HEK293 (cell line): ENCODE results near the gene PDE4D.

Experiments used
- BCL11B ChIP-seq: fragments of 450-650 bp; formaldehyde crosslinking; IDR thresholded peaks from 2 replicates; pipeline ENCODE4 v1.5.1; 2016; ENCODE audit warnings: low read depth, missing biosample characterization, missing genetic modification characterization
- EGR2 ChIP-seq: fragments of 450-650 bp; formaldehyde crosslinking; IDR thresholded peaks from 2 replicates; pipeline ENCODE4 v1.5.1; 2016; ENCODE audit warnings: low read depth, missing biosample characterization, missing genetic modification characterization
- GLI4 ChIP-seq: fragments of 450-650 bp; formaldehyde crosslinking; IDR thresholded peaks from 2 replicates; pipeline ENCODE4 v1.5.1; 2016; ENCODE audit warnings: missing biosample characterization, missing genetic modification characterization
- GLIS2 ChIP-seq: fragments of 450-650 bp; formaldehyde crosslinking; IDR thresholded peaks from 2 replicates; pipeline ENCODE4 v1.5.1; 2016; ENCODE audit warnings: missing biosample characterization, missing genetic modification characterization
- HOXD13 ChIP-seq: sonication (generic); formaldehyde crosslinking; IDR thresholded peaks from 2 replicates; pipeline ENCODE4 v1.8.0; 2022; ENCODE audit warnings: missing genetic modification reagents, borderline replicate concordance
- KLF10 ChIP-seq: fragments of 450-650 bp; IDR thresholded peaks from 2 replicates; pipeline ENCODE4 v1.5.1; 2018; ENCODE audit warnings: missing biosample characterization, mild to moderate bottlenecking, missing genetic modification characterization
- KLF8 ChIP-seq: fragments of 450-650 bp; formaldehyde crosslinking; IDR thresholded peaks from 2 replicates; pipeline ENCODE4 v1.5.1; 2016; ENCODE audit warnings: missing biosample characterization, missing genetic modification characterization
- MYNN ChIP-seq: fragments of 450-650 bp; formaldehyde crosslinking; IDR thresholded peaks from 2 replicates; pipeline ENCODE4 v1.5.1; 2016; ENCODE audit warnings: missing biosample characterization, missing genetic modification characterization, borderline replicate concordance
- YY1 ChIP-seq: fragments of 450-650 bp; formaldehyde crosslinking; IDR thresholded peaks from 2 replicates; pipeline ENCODE4 v1.5.1; 2018; ENCODE audit warnings: missing biosample characterization, missing genetic modification characterization
- ZNF114 ChIP-seq: fragments of 450-650 bp; formaldehyde crosslinking; IDR thresholded peaks from 2 replicates; pipeline ENCODE4 v1.5.0; 2017; ENCODE audit warnings: missing biosample characterization, missing genetic modification characterization
- ZNF157 ChIP-seq: fragments of 450-650 bp; formaldehyde crosslinking; IDR thresholded peaks from 2 replicates; pipeline ENCODE4 v1.5.1; 2016; ENCODE audit warnings: missing biosample characterization, missing genetic modification characterization
- ZNF19 ChIP-seq: fragments of 450-650 bp; formaldehyde crosslinking; IDR thresholded peaks from 2 replicates; pipeline ENCODE4; 2016; ENCODE audit warnings: missing biosample characterization, missing genetic modification characterization, low read depth
- ZNF223 ChIP-seq: fragments of 450-650 bp; formaldehyde crosslinking; IDR thresholded peaks from 2 replicates; pipeline ENCODE4 v1.5.1; 2016; ENCODE audit warnings: missing biosample characterization, missing genetic modification characterization
- ZNF394 ChIP-seq: fragments of 450-650 bp; formaldehyde crosslinking; IDR thresholded peaks from 2 replicates; pipeline ENCODE4 v1.5.1; 2016; ENCODE audit warnings: missing biosample characterization, missing genetic modification characterization, mild to moderate bottlenecking, moderate library complexity, borderline replicate concordance
- ZNF48 ChIP-seq: fragments of 450-650 bp; formaldehyde crosslinking; IDR thresholded peaks from 2 replicates; pipeline ENCODE4 v1.5.1; 2016; ENCODE audit warnings: missing biosample characterization, missing genetic modification characterization
- ZNF510 ChIP-seq: fragments of 450-650 bp; formaldehyde crosslinking; IDR thresholded peaks from 2 replicates; pipeline ENCODE4 v1.5.1; 2018; ENCODE audit warnings: mild to moderate bottlenecking, missing genetic modification characterization, missing biosample characterization; ENCODE audit not compliant: insufficient replicate concordance
- ZNF548 ChIP-seq: fragments of 450-650 bp; formaldehyde crosslinking; IDR thresholded peaks from 2 replicates; pipeline ENCODE4 v1.5.1; 2016; ENCODE audit warnings: missing biosample characterization, missing genetic modification characterization
- ZNF600 ChIP-seq: fragments of 450-650 bp; formaldehyde crosslinking; IDR thresholded peaks from 2 replicates; pipeline ENCODE4 v1.5.1; 2016; ENCODE audit warnings: missing biosample characterization, missing genetic modification characterization
- ZNF610 ChIP-seq: fragments of 450-650 bp; formaldehyde crosslinking; IDR thresholded peaks from 2 replicates; pipeline ENCODE4 v1.5.1; 2016; ENCODE audit warnings: missing biosample characterization, missing genetic modification characterization, borderline replicate concordance
- ZNF654 ChIP-seq: fragments of 450-650 bp; formaldehyde crosslinking; IDR thresholded peaks from 2 replicates; pipeline ENCODE4 v1.5.1; 2016; ENCODE audit warnings: low read depth, missing biosample characterization, missing genetic modification characterization
- ZNF707 ChIP-seq: fragments of 450-650 bp; formaldehyde crosslinking; IDR thresholded peaks from 2 replicates; pipeline ENCODE4 v1.5.1; 2016; ENCODE audit warnings: missing biosample characterization, missing genetic modification characterization
- TF ChIP-seq, protein P1 (sequence below): fragments of 450-650 bp; IDR thresholded peaks from 2 replicates; pipeline ENCODE4 v1.5.1; 2018; ENCODE audit warnings: missing biosample characterization, mild to moderate bottlenecking, missing genetic modification characterization
- TF ChIP-seq, protein P2 (sequence below): fragments of 450-650 bp; formaldehyde crosslinking; IDR thresholded peaks from 2 replicates; pipeline ENCODE4 v1.5.1; 2016; ENCODE audit warnings: missing biosample characterization, missing genetic modification characterization
- TF ChIP-seq, protein P3 (sequence below): fragments of 450-650 bp; formaldehyde crosslinking; IDR thresholded peaks from 2 replicates; pipeline ENCODE4 v1.5.1; 2017; ENCODE audit warnings: missing biosample characterization, missing genetic modification characterization
- TF ChIP-seq, protein P4 (sequence below): fragments of 450-650 bp; formaldehyde crosslinking; IDR thresholded peaks from 2 replicates; pipeline ENCODE4 v1.5.0; 2017; ENCODE audit warnings: missing biosample characterization, missing genetic modification characterization, borderline replicate concordance
- TF ChIP-seq, protein P5 (sequence below): fragments of 450-650 bp; formaldehyde crosslinking; IDR thresholded peaks from 2 replicates; pipeline ENCODE4 v1.5.1; 2016; ENCODE audit warnings: missing biosample characterization, missing genetic modification characterization
- TF ChIP-seq, protein P6 (sequence below): fragments of 450-650 bp; formaldehyde crosslinking; conservative IDR thresholded peaks from 2 replicates; pipeline ENCODE4 v1.5.1; 2016; ENCODE audit warnings: low read depth, missing biosample characterization, missing genetic modification characterization

The PDE4D gene

DNA sequence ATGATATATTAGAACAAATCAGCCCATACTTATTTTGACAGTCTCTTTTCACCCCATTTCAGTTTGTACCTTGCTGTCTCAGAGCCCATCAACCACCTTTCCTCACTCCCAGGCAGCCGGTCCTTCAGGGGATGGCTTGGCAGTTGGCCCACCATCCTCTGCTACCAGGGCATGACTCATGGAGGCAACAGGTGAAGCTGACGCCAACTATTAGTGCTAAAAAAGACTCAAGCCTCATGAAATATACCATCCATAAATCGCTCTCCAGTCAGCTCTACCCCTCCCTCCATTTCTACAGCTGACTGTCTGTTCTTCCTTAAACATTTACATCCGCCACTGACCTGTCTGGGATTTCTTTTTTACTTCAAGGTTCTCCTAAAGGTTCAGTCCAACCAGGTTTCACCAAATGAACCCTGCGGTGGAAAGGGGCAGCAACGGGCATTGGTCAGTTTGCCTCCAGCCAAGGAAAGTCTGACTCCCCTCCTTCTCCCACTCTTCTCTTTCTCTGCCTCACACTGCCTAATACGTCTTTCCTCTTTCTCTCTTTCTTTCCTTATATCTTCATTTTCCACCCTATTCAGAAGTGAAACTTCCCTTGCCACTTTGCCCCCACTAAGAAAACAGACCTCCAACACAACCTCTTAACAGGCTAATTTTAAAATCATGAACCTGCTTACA lies 871.5 kb downstream of the PDE4D start (continued):
- TF ChIP-seq MYNN (tag by site-specific recombination) (no peak), ZNF157 (tag by site-specific recombination) (no peak), ZNF610 (tag by site-specific recombination) (no peak), ZNF114 (tag by site-specific recombination) (no peak), ZNF223 (tag by site-specific recombination) (no peak), GLIS2 (tag by site-specific recombination) (no peak), BCL11B (tag by site-specific recombination) (no peak), ZNF510 (no peak), KLF10 (tag by site-specific recombination) (no peak; the same call in 1 of the 2 replicates), KLF8 (tag by site-specific recombination) (peak; percentile 71; the same call in 1 of the 2 replicates), ZNF548 (tag by site-specific recombination) (no peak), GLI4 (tag by site-specific recombination) (no peak), ZNF707 (tag by site-specific recombination) (no peak), ZNF48 (no peak), ZNF600 (tag by site-specific recombination) (no peak), EGR2 (no peak), ZNF394 (tag by site-specific recombination) (peak; percentile 13; the same call in 1 of the 2 replicates), YY1 (tag by site-specific recombination) (no peak), ZNF654 (no peak; the same call in none of the 2 replicates), ZNF19 (tag by site-specific recombination) (no peak), HOXD13 (CRISPR knock-in tag) (no peak)
- TF ChIP-seq, protein P1, sequence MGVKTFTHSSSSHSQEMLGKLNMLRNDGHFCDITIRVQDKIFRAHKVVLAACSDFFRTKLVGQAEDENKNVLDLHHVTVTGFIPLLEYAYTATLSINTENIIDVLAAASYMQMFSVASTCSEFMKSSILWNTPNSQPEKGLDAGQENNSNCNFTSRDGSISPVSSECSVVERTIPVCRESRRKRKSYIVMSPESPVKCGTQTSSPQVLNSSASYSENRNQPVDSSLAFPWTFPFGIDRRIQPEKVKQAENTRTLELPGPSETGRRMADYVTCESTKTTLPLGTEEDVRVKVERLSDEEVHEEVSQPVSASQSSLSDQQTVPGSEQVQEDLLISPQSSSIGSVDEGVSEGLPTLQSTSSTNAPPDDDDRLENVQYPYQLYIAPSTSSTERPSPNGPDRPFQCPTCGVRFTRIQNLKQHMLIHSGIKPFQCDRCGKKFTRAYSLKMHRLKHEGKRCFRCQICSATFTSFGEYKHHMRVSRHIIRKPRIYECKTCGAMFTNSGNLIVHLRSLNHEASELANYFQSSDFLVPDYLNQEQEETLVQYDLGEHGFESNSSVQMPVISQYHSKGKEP (tag by site-specific recombination): no peak
- TF ChIP-seq, protein P2, sequence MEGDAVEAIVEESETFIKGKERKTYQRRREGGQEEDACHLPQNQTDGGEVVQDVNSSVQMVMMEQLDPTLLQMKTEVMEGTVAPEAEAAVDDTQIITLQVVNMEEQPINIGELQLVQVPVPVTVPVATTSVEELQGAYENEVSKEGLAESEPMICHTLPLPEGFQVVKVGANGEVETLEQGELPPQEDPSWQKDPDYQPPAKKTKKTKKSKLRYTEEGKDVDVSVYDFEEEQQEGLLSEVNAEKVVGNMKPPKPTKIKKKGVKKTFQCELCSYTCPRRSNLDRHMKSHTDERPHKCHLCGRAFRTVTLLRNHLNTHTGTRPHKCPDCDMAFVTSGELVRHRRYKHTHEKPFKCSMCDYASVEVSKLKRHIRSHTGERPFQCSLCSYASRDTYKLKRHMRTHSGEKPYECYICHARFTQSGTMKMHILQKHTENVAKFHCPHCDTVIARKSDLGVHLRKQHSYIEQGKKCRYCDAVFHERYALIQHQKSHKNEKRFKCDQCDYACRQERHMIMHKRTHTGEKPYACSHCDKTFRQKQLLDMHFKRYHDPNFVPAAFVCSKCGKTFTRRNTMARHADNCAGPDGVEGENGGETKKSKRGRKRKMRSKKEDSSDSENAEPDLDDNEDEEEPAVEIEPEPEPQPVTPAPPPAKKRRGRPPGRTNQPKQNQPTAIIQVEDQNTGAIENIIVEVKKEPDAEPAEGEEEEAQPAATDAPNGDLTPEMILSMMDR (tag by site-specific recombination): no peak
- TF ChIP-seq, protein P3, sequence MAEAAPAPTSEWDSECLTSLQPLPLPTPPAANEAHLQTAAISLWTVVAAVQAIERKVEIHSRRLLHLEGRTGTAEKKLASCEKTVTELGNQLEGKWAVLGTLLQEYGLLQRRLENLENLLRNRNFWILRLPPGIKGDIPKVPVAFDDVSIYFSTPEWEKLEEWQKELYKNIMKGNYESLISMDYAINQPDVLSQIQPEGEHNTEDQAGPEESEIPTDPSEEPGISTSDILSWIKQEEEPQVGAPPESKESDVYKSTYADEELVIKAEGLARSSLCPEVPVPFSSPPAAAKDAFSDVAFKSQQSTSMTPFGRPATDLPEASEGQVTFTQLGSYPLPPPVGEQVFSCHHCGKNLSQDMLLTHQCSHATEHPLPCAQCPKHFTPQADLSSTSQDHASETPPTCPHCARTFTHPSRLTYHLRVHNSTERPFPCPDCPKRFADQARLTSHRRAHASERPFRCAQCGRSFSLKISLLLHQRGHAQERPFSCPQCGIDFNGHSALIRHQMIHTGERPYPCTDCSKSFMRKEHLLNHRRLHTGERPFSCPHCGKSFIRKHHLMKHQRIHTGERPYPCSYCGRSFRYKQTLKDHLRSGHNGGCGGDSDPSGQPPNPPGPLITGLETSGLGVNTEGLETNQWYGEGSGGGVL: no peak
- TF ChIP-seq, protein P4, sequence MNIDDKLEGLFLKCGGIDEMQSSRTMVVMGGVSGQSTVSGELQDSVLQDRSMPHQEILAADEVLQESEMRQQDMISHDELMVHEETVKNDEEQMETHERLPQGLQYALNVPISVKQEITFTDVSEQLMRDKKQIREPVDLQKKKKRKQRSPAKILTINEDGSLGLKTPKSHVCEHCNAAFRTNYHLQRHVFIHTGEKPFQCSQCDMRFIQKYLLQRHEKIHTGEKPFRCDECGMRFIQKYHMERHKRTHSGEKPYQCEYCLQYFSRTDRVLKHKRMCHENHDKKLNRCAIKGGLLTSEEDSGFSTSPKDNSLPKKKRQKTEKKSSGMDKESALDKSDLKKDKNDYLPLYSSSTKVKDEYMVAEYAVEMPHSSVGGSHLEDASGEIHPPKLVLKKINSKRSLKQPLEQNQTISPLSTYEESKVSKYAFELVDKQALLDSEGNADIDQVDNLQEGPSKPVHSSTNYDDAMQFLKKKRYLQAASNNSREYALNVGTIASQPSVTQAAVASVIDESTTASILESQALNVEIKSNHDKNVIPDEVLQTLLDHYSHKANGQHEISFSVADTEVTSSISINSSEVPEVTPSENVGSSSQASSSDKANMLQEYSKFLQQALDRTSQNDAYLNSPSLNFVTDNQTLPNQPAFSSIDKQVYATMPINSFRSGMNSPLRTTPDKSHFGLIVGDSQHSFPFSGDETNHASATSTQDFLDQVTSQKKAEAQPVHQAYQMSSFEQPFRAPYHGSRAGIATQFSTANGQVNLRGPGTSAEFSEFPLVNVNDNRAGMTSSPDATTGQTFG (tag by site-specific recombination): no peak
- TF ChIP-seq, protein P5, sequence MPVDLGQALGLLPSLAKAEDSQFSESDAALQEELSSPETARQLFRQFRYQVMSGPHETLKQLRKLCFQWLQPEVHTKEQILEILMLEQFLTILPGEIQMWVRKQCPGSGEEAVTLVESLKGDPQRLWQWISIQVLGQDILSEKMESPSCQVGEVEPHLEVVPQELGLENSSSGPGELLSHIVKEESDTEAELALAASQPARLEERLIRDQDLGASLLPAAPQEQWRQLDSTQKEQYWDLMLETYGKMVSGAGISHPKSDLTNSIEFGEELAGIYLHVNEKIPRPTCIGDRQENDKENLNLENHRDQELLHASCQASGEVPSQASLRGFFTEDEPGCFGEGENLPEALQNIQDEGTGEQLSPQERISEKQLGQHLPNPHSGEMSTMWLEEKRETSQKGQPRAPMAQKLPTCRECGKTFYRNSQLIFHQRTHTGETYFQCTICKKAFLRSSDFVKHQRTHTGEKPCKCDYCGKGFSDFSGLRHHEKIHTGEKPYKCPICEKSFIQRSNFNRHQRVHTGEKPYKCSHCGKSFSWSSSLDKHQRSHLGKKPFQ (tag by site-specific recombination): no peak
- TF ChIP-seq, protein P6, sequence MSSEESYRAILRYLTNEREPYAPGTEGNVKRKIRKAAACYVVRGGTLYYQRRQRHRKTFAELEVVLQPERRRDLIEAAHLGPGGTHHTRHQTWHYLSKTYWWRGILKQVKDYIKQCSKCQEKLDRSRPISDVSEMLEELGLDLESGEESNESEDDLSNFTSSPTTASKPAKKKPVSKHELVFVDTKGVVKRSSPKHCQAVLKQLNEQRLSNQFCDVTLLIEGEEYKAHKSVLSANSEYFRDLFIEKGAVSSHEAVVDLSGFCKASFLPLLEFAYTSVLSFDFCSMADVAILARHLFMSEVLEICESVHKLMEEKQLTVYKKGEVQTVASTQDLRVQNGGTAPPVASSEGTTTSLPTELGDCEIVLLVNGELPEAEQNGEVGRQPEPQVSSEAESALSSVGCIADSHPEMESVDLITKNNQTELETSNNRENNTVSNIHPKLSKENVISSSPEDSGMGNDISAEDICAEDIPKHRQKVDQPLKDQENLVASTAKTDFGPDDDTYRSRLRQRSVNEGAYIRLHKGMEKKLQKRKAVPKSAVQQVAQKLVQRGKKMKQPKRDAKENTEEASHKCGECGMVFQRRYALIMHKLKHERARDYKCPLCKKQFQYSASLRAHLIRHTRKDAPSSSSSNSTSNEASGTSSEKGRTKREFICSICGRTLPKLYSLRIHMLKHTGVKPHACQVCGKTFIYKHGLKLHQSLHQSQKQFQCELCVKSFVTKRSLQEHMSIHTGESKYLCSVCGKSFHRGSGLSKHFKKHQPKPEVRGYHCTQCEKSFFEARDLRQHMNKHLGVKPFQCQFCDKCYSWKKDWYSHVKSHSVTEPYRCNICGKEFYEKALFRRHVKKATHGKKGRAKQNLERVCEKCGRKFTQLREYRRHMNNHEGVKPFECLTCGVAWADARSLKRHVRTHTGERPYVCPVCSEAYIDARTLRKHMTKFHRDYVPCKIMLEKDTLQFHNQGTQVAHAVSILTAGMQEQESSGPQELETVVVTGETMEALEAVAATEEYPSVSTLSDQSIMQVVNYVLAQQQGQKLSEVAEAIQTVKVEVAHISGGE (tag by site-specific recombination): no peak
